ENCODE data around the gene SLC6A5. TPM values are rescaled to one million over a fixed set of nuclear protein-coding genes. Genes with fewer than 3 reads are reported as not detected.

Gene SLC6A5
- total RNA-seq, 1 experiment from 2014 or later, result not detected

DNA sequence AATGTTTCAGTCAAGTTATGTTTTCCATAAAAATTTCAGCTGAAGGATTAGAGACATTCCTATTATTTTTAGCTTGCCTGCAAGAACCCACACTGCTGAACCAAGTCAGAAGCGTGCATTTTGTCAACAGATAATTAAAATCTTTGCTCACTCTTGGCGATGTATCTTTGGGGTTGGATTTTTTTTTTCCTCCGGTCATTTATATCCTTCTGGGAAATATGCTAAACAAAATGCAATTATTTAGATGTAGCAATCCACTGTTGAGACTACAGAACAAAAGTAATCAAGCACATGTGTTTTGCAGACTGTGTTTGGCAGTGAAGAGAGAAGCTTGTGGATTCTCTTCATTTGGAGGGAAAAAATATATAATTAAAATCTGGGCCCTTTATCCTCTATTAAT is 54.6 kb downstream of the SLC6A5 start:
- no TSS peak for BruUV-seq (replicated peaks)

DNA sequence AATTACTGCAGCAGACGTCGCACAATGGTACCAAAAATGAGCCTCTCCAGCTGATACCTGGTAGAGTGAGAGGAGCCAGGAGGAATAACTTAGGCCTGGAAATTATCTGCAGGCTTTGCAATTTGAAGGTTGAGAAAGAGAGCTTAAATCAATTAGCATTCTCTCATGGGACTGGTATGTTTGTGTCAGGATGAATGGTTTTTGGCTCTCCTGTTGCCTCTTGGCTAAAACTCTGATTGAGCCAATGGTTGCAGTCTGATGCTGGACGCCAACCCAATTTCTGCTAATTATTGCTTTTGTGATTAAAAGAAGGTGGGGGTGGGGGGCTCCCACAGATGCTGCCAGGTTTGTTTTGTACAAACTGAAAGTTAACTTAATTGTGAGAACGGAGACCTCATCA is 57.5 kb downstream of the SLC6A5 start:
- H3K9ac ChIP-seq (ENCODE audit: low read length), result no peak overlapping the region
- BruUV-seq (replicated peaks), result no TSS peak
- no peak for DNase-seq
- no peak for ATAC-seq
- ChIA-PET POLR2A (ENCODE audit: unreplicated experiment) (no interaction called here), CTCF (no interaction called here)
- H3K27ac ChIP-seq (ENCODE audit: low read length), result no peak overlapping the region
- H4K20me1 ChIP-seq (ENCODE audit: low read length), result no peaks in the 10 kb centered on the region
- peaks cover 32% of the 10 kb centered on the region; the same call in 1 of the 2 replicates for H3K27me3 ChIP-seq (ENCODE audit: low read length)
- no peaks in the 10 kb centered on the region for H3K4me1 ChIP-seq (ENCODE audit: insufficient read depth, low read length)
- intact Hi-C loops (cut with micrococcal nuclease), result no loop called here
- no peaks in the 10 kb centered on the region for H3K9me2 ChIP-seq (replicated peaks; ENCODE audit: low read length)
- no peaks in the 10 kb centered on the region for H3K79me2 ChIP-seq (ENCODE audit: low read length)
- no peaks in the 10 kb centered on the region for H3K36me3 ChIP-seq (ENCODE audit: low read depth, low read length)
- H2AFZ ChIP-seq (ENCODE audit: low read length), result no peak overlapping the region
- H3K4me2 ChIP-seq (ENCODE audit: low read length), result no peak overlapping the region
- no peaks in the 10 kb centered on the region for H3K9me3 ChIP-seq (ENCODE audit: low read length)
- TF ChIP-seq EZH2 (IDR thresholded peaks at IDR 0.05; ENCODE audit: low read length, unreplicated experiment) (no peak), EZH2phosphoT487 (IDR thresholded peaks at IDR 0.05; ENCODE audit: borderline replicate concordance, low read length) (no peak)
- TF ChIP-seq, protein P1, sequence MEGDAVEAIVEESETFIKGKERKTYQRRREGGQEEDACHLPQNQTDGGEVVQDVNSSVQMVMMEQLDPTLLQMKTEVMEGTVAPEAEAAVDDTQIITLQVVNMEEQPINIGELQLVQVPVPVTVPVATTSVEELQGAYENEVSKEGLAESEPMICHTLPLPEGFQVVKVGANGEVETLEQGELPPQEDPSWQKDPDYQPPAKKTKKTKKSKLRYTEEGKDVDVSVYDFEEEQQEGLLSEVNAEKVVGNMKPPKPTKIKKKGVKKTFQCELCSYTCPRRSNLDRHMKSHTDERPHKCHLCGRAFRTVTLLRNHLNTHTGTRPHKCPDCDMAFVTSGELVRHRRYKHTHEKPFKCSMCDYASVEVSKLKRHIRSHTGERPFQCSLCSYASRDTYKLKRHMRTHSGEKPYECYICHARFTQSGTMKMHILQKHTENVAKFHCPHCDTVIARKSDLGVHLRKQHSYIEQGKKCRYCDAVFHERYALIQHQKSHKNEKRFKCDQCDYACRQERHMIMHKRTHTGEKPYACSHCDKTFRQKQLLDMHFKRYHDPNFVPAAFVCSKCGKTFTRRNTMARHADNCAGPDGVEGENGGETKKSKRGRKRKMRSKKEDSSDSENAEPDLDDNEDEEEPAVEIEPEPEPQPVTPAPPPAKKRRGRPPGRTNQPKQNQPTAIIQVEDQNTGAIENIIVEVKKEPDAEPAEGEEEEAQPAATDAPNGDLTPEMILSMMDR (conservative IDR thresholded peaks at IDR 0.05; ENCODE audit: low read depth, low read length), result no peak
- H3K4me3 ChIP-seq (ENCODE audit: low read length), result no peak overlapping the region
- H3F3A ChIP-seq (ENCODE audit: low read length, unreplicated experiment), result no peaks in the 10 kb centered on the region

More for the DNA sequence above, 54.6 kb downstream of the SLC6A5 start:
- ChIA-PET CTCF (no interaction called here), POLR2A (ENCODE audit: unreplicated experiment) (no interaction called here)
- Histone ChIP-seq H3K27ac (ENCODE audit: low read length) (no peak overlapping the region), H3K4me1 (ENCODE audit: insufficient read depth, low read length) (no peaks in the 10 kb centered on the region), H2AFZ (ENCODE audit: low read length) (no peak overlapping the region), H3K79me2 (ENCODE audit: low read length) (no peaks in the 10 kb centered on the region), H3F3A (ENCODE audit: low read length, unreplicated experiment) (no peaks in the 10 kb centered on the region), H3K9ac (ENCODE audit: low read length) (no peak overlapping the region), H3K9me3 (ENCODE audit: low read length) (no peaks in the 10 kb centered on the region), H4K20me1 (ENCODE audit: low read length) (no peaks in the 10 kb centered on the region), H3K4me3 (ENCODE audit: low read length) (no peak overlapping the region), H3K27me3 (ENCODE audit: low read length) (peaks cover 34% of the 10 kb centered on the region; the same call in 1 of the 2 replicates), H3K4me2 (ENCODE audit: low read length) (no peak overlapping the region), H3K36me3 (ENCODE audit: low read depth, low read length) (no peaks in the 10 kb centered on the region), H3K9me2 (replicated peaks; ENCODE audit: low read length) (no peaks in the 10 kb centered on the region)
- TF ChIP-seq, protein P1 (conservative IDR thresholded peaks at IDR 0.05; ENCODE audit: low read depth, low read length), result no peak
- TF ChIP-seq EZH2phosphoT487 (IDR thresholded peaks at IDR 0.05; ENCODE audit: borderline replicate concordance, low read length), result no peak
- no peak for TF ChIP-seq EZH2 (IDR thresholded peaks at IDR 0.05; ENCODE audit: low read length, unreplicated experiment)
- ATAC-seq (no peak), DNase-seq (no peak)
- intact Hi-C loops (cut with micrococcal nuclease), result no loop called here

DNA sequence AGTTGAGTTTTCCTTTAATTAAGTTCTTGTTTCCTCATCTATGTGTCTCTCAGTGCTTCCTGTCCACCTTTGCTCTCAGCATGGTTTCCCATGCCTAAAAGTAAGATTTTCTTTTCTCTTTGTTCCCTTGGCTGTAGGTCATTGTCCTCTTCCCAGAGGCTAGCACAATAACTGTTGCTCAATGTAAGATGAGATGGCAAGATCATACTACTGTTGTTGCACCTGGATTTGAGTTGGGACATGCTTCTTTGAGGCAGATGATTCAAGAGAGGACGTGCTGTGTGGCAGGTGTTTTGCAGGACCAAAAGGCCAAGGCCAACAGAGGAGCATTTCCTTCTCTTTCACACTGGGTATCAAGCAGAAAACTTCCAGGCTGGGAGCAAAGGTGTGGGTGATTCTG is 58.7 kb downstream of the SLC6A5 start:
- TF ChIP-seq EZH2 (IDR thresholded peaks at IDR 0.05; ENCODE audit: low read length, unreplicated experiment) (no peak), EZH2phosphoT487 (IDR thresholded peaks at IDR 0.05; ENCODE audit: borderline replicate concordance, low read length) (no peak)
- TF ChIP-seq, protein P1 (conservative IDR thresholded peaks at IDR 0.05; ENCODE audit: low read depth, low read length), result no peak
- ChIA-PET POLR2A (ENCODE audit: unreplicated experiment) (no interaction called here), CTCF (no interaction called here)
- Histone ChIP-seq H3K9me2 (replicated peaks; ENCODE audit: low read length) (no peaks in the 10 kb centered on the region), H3K79me2 (ENCODE audit: low read length) (no peaks in the 10 kb centered on the region), H3F3A (ENCODE audit: low read length, unreplicated experiment) (no peaks in the 10 kb centered on the region), H3K4me3 (ENCODE audit: low read length) (no peak overlapping the region), H4K20me1 (ENCODE audit: low read length) (no peaks in the 10 kb centered on the region), H3K9ac (ENCODE audit: low read length) (no peak overlapping the region), H3K27me3 (ENCODE audit: low read length) (peaks cover 21% of the 10 kb centered on the region; the same call in 1 of the 2 replicates), H3K27ac (ENCODE audit: low read length) (no peak overlapping the region), H3K4me1 (ENCODE audit: insufficient read depth, low read length) (no peaks in the 10 kb centered on the region), H3K9me3 (ENCODE audit: low read length) (no peaks in the 10 kb centered on the region), H3K4me2 (ENCODE audit: low read length) (no peak overlapping the region), H3K36me3 (ENCODE audit: low read depth, low read length) (no peaks in the 10 kb centered on the region), H2AFZ (ENCODE audit: low read length) (no peak overlapping the region)
- DNase-seq (no peak), ATAC-seq (no peak)
- no TSS peak for BruUV-seq (replicated peaks)
- intact Hi-C loops (cut with micrococcal nuclease), result no loop called here

All from PC-3 (cell line).